Measurements from ENCODE around the gene GJD4. TPM values are rescaled to one million over a fixed set of nuclear protein-coding genes. Genes with fewer than 3 reads are reported as not detected.

The GJD4 gene
- total RNA-seq, 2 donors from 2014 or later, result not detected

GRCh38 chr10:35633006-35633980, 28.2 kb downstream of the GJD4 start:
- H3K9ac ChIP-seq (ENCODE audit: low read depth in 2 of 2, low read length in 2 of 2), result no peak overlapping the region

GRCh38 chr10:35635576-35635975, 30.4 kb downstream of the GJD4 start:
- TF ChIP-seq, protein P1, sequence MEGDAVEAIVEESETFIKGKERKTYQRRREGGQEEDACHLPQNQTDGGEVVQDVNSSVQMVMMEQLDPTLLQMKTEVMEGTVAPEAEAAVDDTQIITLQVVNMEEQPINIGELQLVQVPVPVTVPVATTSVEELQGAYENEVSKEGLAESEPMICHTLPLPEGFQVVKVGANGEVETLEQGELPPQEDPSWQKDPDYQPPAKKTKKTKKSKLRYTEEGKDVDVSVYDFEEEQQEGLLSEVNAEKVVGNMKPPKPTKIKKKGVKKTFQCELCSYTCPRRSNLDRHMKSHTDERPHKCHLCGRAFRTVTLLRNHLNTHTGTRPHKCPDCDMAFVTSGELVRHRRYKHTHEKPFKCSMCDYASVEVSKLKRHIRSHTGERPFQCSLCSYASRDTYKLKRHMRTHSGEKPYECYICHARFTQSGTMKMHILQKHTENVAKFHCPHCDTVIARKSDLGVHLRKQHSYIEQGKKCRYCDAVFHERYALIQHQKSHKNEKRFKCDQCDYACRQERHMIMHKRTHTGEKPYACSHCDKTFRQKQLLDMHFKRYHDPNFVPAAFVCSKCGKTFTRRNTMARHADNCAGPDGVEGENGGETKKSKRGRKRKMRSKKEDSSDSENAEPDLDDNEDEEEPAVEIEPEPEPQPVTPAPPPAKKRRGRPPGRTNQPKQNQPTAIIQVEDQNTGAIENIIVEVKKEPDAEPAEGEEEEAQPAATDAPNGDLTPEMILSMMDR (IDR thresholded peaks at IDR 0.05), result peak; percentile 86
- Histone ChIP-seq H3K9me3 (no peaks in the 10 kb centered on the region), H3K4me3 (no peak overlapping the region), H3K4me1 (peaks cover 3% of the 10 kb centered on the region), H3K27ac (no peak overlapping the region), H3K27me3 (no peaks in the 10 kb centered on the region), H3K9ac (ENCODE audit: low read depth in 2 of 2, low read length in 2 of 2) (no peak overlapping the region), H3K36me3 (no peaks in the 10 kb centered on the region)
- intact Hi-C loops (cut with DNase I), result loop anchor here (5.0 to 10.0 kb wide), 2 partner anchors 1142 to 1249 kb away; no protein-coding TSS in a partner anchor
- peak; percentile 69 for DNase-seq

More at GRCh38 chr10:35633006-35633980, 28.2 kb downstream of the GJD4 start:
- Histone ChIP-seq H3K4me1 (no peaks in the 10 kb centered on the region), H3K9me3 (no peaks in the 10 kb centered on the region), H3K27me3 (no peaks in the 10 kb centered on the region), H3K4me3 (no peak overlapping the region), H3K36me3 (no peaks in the 10 kb centered on the region), H3K27ac (no peak overlapping the region)
- TF ChIP-seq, protein P1 (IDR thresholded peaks at IDR 0.05), result no peak
- DNase-seq, result no peak
- intact Hi-C loops (cut with DNase I), result loop anchor here (10.0 kb wide), 1 partner anchor 1252 kb away; no protein-coding TSS in a partner anchor

DNA sequence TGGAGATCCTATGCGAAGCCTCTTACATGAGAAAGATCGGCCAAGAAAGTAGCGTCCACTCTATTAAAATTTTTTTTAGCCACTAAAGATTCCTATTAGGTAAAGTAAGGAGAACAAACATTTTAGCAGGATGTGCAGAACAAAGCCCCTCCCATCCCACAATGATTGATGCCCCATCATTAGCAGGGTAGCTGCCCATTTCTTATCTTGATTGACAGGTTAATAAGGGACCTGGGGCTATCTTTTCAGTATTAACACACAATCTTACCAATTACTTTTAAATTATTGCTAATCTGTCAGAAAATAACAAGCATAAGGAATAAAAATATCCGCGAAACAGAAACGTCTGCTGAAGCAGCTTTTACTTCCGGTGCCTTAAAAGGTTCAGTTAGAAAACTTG, 31.8 kb downstream of the GJD4 start:
- H3K27ac ChIP-seq, result no peak overlapping the region
- no peak overlapping the region for H3K4me3 ChIP-seq
- intact Hi-C loops (cut with DNase I), result loop anchor here (5.0 to 10.0 kb wide), 2 partner anchors 1140 to 1248 kb away; no protein-coding TSS in a partner anchor

DNA sequence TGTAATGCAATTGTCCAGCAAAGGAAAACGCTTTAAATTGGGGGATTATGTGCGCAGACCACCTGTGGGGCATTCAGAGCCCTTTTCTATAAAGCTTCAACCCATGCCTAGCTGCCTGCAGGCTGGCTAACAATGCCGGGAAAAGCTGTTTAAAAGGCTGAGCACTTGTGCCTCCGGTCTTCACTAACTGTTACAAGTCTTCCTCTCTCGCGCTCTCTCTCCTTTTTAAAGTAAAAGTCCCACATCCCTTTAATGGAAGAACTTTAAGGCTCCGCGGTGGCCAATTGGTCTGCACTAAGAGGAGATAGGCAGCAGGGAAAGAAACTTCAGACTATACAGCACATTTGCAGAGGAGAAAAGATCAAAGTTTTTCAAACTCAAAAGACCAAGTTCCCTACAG, 32.3 kb downstream of the GJD4 start:
- Histone ChIP-seq H3K36me3 (no peaks in the 10 kb centered on the region), H3K27me3 (no peaks in the 10 kb centered on the region), H3K4me1 (peaks cover 4% of the 10 kb centered on the region), H3K9ac (ENCODE audit: low read depth in 2 of 2, low read length in 2 of 2) (no peak overlapping the region), H3K9me3 (no peaks in the 10 kb centered on the region), H3K27ac (no peak overlapping the region), H3K4me3 (no peak overlapping the region)
- DNase-seq, result no peak
- TF ChIP-seq, protein P1 (IDR thresholded peaks at IDR 0.05), result no peak
- intact Hi-C loops (cut with DNase I), result loop anchor here (5.0 to 10.0 kb wide), 2 partner anchors 1140 to 1247 kb away; no protein-coding TSS in a partner anchor

More for the DNA sequence above, 31.8 kb downstream of the GJD4 start:
- peaks cover 3% of the 10 kb centered on the region for H3K4me1 ChIP-seq
- TF ChIP-seq, protein P1 (IDR thresholded peaks at IDR 0.05), result no peak
- H3K9ac ChIP-seq (ENCODE audit: low read depth in 2 of 2, low read length in 2 of 2), result no peak overlapping the region
- no peaks in the 10 kb centered on the region for H3K9me3 ChIP-seq
- no peaks in the 10 kb centered on the region for H3K36me3 ChIP-seq
- H3K27me3 ChIP-seq, result no peaks in the 10 kb centered on the region
- DNase-seq, result no peak

DNA sequence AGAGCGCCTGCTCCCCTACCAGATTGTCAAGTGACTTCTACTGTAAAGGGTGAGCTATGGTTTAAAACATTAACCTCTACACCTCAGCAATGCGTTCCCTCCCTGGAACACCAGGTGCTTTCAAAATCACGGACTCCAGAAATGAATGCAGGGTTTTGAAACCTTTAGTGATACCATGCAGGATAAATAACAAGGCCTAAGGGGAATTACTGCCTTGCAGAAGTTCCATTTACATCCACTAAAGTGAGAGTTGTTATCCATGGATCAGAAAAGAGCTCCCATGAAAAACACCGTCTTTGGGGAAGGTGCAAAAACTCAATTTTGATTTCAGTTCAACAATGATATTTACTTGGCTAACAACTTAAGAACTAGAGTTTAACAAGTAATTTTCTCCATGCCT, 33.0 kb downstream of the GJD4 start:
- no peak overlapping the region for H3K27ac ChIP-seq
- DNase-seq, result no peak
- peaks cover 8% of the 10 kb centered on the region for H3K4me1 ChIP-seq
- H3K9ac ChIP-seq (ENCODE audit: low read depth in 2 of 2, low read length in 2 of 2), result no peak overlapping the region
- no peak overlapping the region for H3K4me3 ChIP-seq
- H3K36me3 ChIP-seq, result no peaks in the 10 kb centered on the region
- H3K27me3 ChIP-seq, result no peaks in the 10 kb centered on the region
- intact Hi-C loops (cut with DNase I), result loop anchor here (5.0 to 10.0 kb wide), 2 partner anchors 1139 to 1247 kb away; no protein-coding TSS in a partner anchor
- TF ChIP-seq, protein P1 (IDR thresholded peaks at IDR 0.05), result no peak
- H3K9me3 ChIP-seq, result no peaks in the 10 kb centered on the region
